Activated B cell treated with CpG ODN at 0.5 μM for 24 hours (primary cell): Measurements from ENCODE around the gene MUC21. TPM values are rescaled to one million over a fixed set of nuclear protein-coding genes. Genes with fewer than 3 reads are reported as not detected.

Source experiments
- ATAC-seq: fragments of 200-7000 bp; cut with Tn5 transposase; one replicate; pipeline ENCODE4 v1.10.0; 2021; ENCODE audit warnings: low read depth, mild to moderate bottlenecking, moderate library complexity
- CTCF ChIA-PET: fragments of 350-600 bp; sonication (Branson Sonifier 250); formaldehyde crosslinking; loops from one replicate; lab custom pipeline; 2021; ENCODE audit warnings: antibody characterized with exemption; lab: Charles Lee
- POLR2A ChIA-PET: fragments of 350-600 bp; sonication (Branson Sonifier 250); formaldehyde crosslinking; loops from one replicate; lab custom pipeline; 2021; ENCODE audit warnings: antibody characterized with exemption; lab: Charles Lee
- DNase-seq: peaks from one replicate; pipeline ENCODE4 v3.0.0; 2022
- H3K27ac Mint-ChIP-seq: one replicate; pipeline ENCODE4 v1.8.0; 2020; ENCODE audit warnings: mixed read lengths
- H3K27me3 Mint-ChIP-seq: one replicate; pipeline ENCODE4 v1.8.0; 2021; ENCODE audit warnings: mixed read lengths
- H3K36me3 Mint-ChIP-seq: one replicate; pipeline ENCODE4 v1.8.0; 2021; ENCODE audit warnings: low read depth, mixed read lengths
- H3K4me1 Mint-ChIP-seq: one replicate; pipeline ENCODE4 v1.8.0; 2021; ENCODE audit warnings: mixed read lengths
- H3K4me3 Mint-ChIP-seq: one replicate; pipeline ENCODE4 v1.8.0; 2020; ENCODE audit warnings: mild to moderate bottlenecking, mixed read lengths
- H3K9me3 Mint-ChIP-seq: one replicate; pipeline ENCODE4 v1.8.0; 2020; ENCODE audit warnings: mixed read lengths
- intact Hi-C: fragments of 100-400 bp; cut with micrococcal nuclease; formaldehyde crosslinking; loops from one replicate; pipeline ENCODE4 v1.15.1; 2024
- total RNA-seq: library from RNA; stranded (reverse); gene quantifications from 2 replicates; pipeline ENCODE4 v1.2.3, GENCODE V29; 2022
- TF ChIP-seq, protein P1 (sequence below): fragments of 200-600 bp; IDR thresholded peaks from one replicate; pipeline ENCODE4 v1.8.0; 2022; ENCODE audit warnings: antibody characterized with exemption, mild to moderate bottlenecking

Gene MUC21
- total RNA-seq, 1 donor from 2014 or later = not detected

DNA sequence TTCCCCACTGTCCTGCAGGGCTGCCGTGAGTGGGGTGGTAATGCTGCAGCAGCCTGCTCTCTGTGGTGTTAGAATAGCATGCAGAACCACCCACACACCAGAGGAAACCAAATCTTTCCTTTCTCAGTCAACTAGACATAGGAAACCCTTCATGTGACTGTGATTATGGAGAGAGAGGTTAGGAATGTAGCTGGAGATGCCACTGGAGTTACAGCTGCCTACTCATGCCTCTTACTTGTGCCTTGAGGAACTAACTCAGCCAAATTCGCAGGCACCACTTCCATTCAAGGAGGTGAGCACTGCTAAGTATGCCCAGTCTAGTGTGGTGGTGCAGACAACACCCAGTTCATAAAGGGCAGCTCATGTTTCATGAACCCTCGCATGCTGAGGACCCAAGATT, 54.2 kb downstream of the MUC21 start:
- no peak overlapping the region for H3K27ac Mint-ChIP-seq
- H3K27me3 Mint-ChIP-seq = peaks cover 12% of the 10 kb centered on the region
- ChIA-PET CTCF (interaction anchor here (1.2 kb wide), 1 partner anchor 31 kb away, joined by 3 read pairs; no protein-coding TSS in a partner anchor), POLR2A (no interaction called here)
- H3K4me3 Mint-ChIP-seq = no peak overlapping the region
- H3K9me3 Mint-ChIP-seq = no peaks in the 10 kb centered on the region
- peaks cover 2% of the 10 kb centered on the region for H3K4me1 Mint-ChIP-seq
- H3K36me3 Mint-ChIP-seq = no peaks in the 10 kb centered on the region
- ATAC-seq (no peak), DNase-seq (no peak)
- TF ChIP-seq, protein P1, sequence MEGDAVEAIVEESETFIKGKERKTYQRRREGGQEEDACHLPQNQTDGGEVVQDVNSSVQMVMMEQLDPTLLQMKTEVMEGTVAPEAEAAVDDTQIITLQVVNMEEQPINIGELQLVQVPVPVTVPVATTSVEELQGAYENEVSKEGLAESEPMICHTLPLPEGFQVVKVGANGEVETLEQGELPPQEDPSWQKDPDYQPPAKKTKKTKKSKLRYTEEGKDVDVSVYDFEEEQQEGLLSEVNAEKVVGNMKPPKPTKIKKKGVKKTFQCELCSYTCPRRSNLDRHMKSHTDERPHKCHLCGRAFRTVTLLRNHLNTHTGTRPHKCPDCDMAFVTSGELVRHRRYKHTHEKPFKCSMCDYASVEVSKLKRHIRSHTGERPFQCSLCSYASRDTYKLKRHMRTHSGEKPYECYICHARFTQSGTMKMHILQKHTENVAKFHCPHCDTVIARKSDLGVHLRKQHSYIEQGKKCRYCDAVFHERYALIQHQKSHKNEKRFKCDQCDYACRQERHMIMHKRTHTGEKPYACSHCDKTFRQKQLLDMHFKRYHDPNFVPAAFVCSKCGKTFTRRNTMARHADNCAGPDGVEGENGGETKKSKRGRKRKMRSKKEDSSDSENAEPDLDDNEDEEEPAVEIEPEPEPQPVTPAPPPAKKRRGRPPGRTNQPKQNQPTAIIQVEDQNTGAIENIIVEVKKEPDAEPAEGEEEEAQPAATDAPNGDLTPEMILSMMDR = no peak
- intact Hi-C loops = no loop called here

DNA sequence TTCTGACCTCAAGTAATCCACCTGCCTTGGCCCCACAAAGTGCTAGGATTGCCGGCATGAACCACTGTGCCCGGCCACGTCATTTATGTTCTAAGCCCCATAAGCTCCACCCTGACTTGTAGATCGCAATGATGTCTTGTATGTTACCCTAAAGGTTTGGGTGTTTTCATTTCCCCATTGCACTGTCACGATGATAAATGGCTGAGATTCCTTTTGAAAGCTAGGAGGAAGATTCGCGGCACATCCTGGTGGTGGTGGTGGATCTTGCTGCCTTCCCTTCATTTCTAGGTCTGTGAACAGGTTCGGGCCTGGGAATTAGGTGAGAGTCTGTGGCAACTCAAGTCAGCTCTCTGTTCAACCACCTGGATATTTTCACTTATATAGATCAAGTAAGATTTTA, 55.0 kb downstream of the MUC21 start:
- peaks cover 10% of the 10 kb centered on the region for H3K4me1 Mint-ChIP-seq
- no peak overlapping the region for H3K27ac Mint-ChIP-seq
- ATAC-seq = no peak
- POLR2A ChIA-PET = no interaction called here
- no peaks in the 10 kb centered on the region for H3K9me3 Mint-ChIP-seq
- TF ChIP-seq, protein P1 = no peak
- intact Hi-C loops = no loop called here
- H3K27me3 Mint-ChIP-seq = peaks cover 12% of the 10 kb centered on the region
- H3K4me3 Mint-ChIP-seq = no peak overlapping the region
- DNase-seq = no peak
- CTCF ChIA-PET = no interaction called here
- H3K36me3 Mint-ChIP-seq = no peaks in the 10 kb centered on the region

Other genes with a start within 250 kb of the MUC21 start
- gene FLOT1, start 241.0 kb upstream of the MUC21 start, total RNA-seq = 49.1 and 52.0 TPM in 2 replicates
- 3.0 and 3.3 TPM in 2 replicates for gene IER3, start 239.2 kb upstream of the MUC21 start, total RNA-seq
- gene DDR1, start 99.2 kb upstream of the MUC21 start, total RNA-seq = 16.8 and 18.7 TPM in 2 replicates
- 37.8 and 42.3 TPM in 2 replicates for gene GTF2H4, start 75.5 kb upstream of the MUC21 start, total RNA-seq
- 39.4 and 47.8 TPM in 2 replicates for gene VARS2, start 69.5 kb upstream of the MUC21 start, total RNA-seq
- not detected in 2 replicates for gene SFTA2, start 51.5 kb upstream of the MUC21 start, total RNA-seq
- not detected in 2 replicates for gene MUCL3, start 42.7 kb upstream of the MUC21 start, total RNA-seq
- not detected in 2 replicates for gene MUC22, start 26.8 kb downstream of the MUC21 start, total RNA-seq
- not detected in 2 replicates for gene C6orf15, start 128.9 kb downstream of the MUC21 start, total RNA-seq
- gene PSORS1C1, start 131.1 kb downstream of the MUC21 start, total RNA-seq = 0.49 and 0.93 TPM in 2 replicates
- gene CDSN, start 136.7 kb downstream of the MUC21 start, total RNA-seq = not detected in 2 replicates
- gene PSORS1C2, start 155.3 kb downstream of the MUC21 start, total RNA-seq = not detected in 2 replicates
- 32.3 and 37.6 TPM in 2 replicates for gene CCHCR1, start 174.1 kb downstream of the MUC21 start, total RNA-seq
- 17.3 TPM in 2 replicates for gene TCF19, start 174.9 kb downstream of the MUC21 start, total RNA-seq
- gene POU5F1, start 187.0 kb downstream of the MUC21 start, total RNA-seq = 2.3 and 4.7 TPM in 2 replicates